Measurements from ENCODE around the gene MINK1.
A peak's percentile ranks its signal among the peaks of the same experiment; 100 is the strongest.
"Not testable (repeated sequence)": the region's sequence is repeated elsewhere in the genome, so short reads cannot be mapped to it uniquely, and the experiment has no call there.

The MINK1 gene

DNA sequence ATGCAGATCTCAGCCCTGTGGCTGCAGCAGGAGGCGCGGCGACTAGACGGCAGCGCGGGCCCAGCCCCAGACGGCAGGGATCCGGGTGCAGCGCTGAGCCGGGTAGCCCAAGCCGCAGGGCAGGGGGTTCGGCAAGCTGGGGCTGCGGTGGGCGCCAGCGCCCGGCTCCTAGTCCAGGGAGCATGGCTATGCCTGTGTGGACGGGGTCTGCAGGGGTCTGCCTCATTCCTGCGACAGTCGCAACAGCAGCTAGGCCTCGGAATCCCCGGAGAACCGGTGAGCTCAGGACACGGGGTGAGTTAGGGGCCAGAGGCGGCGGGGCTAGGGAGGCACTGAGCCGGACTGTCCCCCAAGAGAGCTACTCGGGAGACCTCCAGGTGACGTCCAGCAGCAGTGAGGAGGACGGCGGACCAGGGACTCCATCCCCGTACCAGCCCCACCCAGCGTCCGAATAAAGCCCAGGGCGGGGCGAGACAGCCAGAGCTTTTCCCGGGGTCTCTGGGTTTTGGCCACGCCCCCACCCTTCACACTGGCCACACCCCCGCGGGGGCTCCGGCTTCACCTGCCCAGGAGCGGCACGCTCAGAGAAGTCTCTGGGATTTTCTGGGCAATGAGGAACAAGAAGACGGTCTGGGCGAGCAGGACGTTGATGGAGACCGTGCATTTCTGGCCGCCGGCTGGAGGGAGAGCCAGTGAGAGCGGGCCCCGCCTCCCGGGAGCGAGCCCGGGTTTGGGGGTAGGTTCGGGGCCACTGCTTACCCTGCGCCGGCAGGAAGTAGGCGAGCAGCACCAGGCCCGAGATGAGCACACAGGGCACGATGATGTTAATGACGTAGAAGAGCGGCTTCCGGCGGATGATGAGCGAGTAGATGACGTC lies 67.3 kb downstream of the MINK1 start:
- peak in 4 of 5 experiments; percentile 30 to 86 (median 58) for DNase-seq

DNA sequence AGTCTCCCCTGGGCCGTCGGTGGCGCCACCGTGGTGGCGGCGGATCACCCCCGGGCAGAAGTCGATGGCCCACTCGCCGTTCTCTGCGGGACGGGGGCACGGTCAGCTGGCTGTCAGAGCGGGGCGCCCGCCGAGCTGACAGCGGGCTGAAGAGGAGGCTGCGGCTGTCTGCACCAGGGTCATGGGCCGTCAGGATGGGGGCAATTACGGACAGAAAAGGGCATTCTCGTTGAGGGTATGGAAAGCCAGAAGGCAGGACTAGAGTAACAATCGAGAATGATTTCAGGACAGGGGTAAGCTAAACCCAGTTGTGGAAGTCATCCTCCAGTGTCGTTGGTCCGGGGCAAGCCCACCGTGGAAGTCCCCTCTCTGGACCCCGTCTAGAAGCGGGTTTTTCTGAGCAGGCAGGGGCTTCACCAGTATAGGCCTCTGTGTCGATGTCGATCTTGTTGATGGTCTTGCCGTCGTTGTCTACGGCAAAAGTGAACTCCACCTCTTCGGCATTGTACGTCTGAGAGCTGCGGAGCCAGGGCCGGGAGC lies 68.0 kb downstream of the MINK1 start:
- no peak for DNase-seq

DNA sequence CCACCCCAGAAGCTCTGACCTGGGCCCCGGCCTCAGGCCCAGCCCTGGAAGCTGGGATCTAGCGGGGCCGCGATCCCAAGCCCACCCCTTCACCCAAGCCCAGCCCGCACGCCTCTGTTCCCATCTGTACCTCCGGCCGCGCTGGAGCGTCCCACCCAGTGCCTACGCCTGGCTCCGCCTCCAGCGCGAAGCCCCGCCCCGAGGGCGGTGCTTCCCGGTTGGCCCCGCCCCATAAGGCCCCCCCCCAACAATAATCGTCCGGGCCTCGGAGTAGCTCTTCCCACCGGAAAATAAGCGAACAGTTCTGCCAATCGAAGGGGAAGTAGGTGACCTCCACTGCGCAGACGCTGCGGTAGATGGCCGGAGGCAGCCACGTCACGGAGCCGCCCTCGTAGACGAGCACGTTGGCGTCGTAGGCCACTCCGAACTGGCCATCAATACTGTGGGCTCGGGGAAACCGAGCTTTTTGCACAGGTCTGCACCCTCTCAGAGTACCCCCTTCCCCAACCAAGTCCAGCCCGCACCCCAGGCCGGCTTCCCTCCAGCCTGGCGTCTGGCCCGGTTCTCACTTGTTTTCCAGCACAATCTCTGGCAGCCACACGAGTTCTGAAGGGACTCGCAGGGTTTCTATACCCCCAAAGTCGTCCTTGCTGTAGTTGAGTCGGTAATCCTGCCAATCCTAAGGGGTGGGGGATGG lies 68.7 kb downstream of the MINK1 start:
- no peak for DNase-seq

DNA sequence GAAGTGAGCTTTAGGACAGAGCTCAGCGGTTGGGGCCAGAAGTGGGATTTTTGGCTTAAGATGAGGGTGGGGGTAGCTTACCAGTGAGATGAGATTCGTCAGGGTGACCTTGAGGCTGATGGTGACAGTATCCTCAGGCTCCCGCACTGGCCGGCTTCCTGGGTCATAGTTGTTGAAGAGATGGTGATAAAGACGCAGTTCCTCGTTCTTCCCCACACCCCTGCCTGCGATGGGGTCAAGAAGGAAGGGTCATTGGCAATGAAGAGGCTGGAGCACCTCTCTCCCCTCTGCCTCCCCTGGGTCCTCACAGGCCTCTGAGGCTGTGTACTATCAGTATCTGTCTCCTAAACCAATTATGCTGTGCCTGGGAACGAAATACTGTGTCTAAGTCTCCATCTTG lies 69.4 kb downstream of the MINK1 start:
- no peak for DNase-seq

DNA sequence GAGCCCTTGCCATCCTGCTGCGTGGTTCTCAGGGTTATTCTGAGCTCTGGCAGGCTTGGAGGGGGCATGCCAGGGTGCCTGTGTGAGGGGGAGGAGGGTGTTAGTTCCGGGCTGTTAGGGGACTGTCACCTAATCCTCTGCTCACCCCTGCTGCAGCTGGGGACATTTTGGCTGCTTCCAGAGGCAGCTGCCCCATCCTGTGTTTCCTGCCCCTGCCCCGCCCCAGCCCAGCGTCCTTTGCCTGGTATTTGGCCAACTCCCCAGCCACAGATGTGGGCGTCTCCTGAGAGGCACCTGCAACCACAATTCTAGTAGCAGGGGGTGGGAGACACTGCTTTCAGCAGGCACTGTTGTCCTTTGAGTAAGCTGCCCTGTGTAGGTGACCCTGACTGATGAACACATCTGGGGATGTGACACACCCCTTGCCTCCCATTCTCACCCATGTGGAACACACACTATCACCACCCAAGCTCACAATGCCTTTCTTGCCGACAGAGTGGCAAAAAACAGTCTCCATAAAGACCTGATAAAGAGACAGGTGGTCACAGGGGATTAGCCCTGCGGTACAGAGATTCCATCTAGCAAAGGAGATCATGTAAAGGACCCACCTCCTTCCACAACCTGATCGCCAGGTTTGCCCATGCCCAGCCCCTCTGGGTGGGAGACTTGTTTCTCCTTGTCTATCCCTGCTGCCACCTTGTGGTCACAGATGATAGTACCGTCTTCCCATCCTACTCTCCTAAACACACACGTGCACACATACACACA lies 70.1 kb downstream of the MINK1 start, which contains the start of gene CHRNE:
Gene CHRNE (minus strand): TSS at position 48 of the 768 bp plus-strand sequence. CDS start 35 bp downstream, at position 13.
- DNase-seq, result peak in 4 of 5 experiments; percentile 64 to 80 (median 68)

DNA sequence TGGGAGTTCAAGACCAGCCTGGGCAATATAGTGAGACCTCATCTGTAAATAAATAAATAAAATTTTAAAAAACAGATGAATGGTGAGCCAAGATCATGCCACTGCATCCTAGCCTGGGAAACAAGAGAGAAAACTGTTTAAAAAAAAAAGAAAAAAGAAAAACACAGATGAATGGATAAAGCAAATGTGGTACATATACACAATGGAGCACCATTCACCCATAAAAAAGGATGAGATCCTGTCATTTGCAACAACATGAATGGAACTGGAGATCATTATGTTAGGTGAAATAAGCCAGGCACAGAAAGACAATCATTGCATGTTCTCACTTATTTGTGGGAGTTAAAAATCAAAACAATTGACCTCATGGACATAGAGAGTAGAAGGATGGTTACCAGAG lies 73.5 kb downstream of the MINK1 start:
- DNase-seq, result not testable (repeated sequence)

- DNase-seq, result no peak
These were observed 75.2 kb downstream of the MINK1 start for GRCh38 chr17:4908301-4908700.

DNA sequence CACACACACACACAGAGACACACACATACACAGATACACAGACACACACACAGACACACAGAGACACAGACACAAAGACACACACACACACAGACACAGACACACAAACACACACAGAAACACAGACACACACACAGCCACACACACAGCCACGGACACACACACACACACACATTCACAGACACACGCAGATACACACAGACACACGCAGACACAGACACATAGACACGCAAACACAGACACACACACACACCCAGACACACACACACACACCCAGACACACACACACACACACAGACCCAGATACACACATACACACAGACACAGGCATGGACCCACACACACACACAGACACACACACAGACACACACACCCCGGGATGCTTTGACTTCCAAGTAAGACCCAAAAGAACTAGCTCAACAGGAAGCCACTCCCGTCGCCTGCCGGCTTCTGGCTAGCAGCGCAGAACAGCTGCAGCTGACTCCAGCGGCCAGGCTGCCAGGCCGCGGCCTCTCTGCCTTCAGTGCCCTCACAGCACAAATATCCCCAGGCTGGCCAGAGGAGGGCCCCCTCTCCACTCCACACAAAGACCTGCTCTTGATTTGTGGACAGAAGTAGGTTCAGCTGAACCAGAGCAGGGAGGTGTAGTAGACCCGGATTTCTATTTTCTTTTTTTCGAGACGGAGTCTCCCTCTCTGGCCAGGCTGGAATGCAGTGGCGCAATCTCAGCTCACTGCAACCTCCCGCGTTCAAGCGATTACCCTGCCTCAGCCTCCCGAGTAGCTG lies 75.8 kb downstream of the MINK1 start:
- peak; percentile 29 to 86 (median 54) for DNase-seq

- no peak for DNase-seq
These were observed 80.9 kb downstream of the MINK1 start for GRCh38 chr17:4913994-4914393.

- DNase-seq, result not testable (repeated sequence)
These were observed 81.4 kb downstream of the MINK1 start for GRCh38 chr17:4914551-4914950.

DNA sequence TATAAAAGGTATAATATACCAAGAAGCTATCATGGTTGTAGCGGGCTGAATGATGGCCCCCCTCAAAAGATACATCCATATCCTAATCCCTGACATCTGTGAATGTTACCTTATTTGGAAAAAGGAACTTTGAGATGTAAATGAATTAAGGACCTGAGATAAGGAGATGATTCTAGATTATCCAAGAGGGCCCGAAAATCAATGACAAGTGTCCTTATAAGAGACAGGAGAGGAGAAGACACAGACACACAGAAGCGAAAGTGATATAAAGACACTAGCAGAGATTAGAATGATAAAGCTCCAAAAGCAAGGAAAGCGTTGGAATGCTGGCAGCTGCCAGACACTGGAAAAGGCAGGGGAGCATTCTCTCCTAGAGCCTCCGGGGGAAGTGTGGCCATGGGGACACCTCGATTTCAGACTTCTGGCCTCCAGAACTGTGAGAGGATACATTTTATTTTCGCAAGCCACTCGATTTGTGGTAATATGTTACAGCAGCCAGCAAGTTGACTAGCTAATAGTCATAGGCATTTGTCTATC lies 86.4 kb downstream of the MINK1 start:
- DNase-seq, result no peak

DNA sequence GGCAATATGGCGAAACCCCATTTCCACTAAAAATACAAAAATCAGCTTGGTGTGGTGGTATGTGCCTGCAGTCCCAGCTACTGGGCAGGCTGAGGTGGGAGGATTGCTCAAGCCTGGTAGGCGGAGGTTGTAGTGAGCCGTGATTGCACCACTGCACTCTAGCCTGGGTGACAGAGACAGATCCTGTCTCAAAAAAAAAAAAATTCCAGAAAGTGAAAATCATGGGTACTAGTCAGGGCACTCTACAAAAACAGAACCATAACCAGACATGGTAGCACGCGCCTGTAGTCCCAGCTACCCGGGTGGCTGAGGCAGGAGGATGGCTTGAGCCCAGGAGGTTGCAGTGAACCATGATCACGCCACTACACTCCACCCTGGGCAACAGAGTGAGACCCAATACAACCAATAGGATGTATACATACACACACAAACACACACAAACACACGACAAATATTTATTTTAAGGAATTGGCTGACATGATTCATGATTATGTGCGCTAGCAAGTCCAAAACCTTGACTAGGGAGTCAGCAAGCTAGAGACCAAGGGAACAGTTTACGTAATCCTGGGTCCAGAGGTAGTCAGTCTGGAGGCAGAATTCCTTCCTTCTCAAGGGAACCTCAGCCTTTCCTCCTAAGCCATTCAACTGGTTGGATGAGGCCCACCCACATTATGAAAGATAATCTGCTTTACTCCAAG lies 87.4 kb downstream of the MINK1 start:
- no peak for DNase-seq

DNA sequence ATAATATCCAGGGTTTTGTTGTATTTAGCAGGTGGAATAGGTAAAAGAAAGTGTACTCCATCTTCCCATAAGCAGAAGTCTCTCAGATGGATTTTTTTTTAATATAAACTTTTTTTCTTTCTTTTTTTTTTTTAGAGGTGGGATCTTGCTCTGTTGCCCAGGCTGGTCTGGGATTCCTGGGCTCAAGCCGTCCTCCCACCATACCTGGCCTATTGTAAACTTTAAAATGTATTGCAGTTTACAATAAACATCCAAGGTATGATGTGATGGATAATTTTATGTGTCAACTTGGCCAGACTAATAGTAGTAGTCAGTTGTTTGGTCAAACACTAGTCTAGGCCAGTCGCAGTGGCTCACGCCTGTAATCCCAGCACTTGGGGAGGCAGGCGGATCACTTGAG lies 88.2 kb downstream of the MINK1 start:
- DNase-seq, result no peak

DNA sequence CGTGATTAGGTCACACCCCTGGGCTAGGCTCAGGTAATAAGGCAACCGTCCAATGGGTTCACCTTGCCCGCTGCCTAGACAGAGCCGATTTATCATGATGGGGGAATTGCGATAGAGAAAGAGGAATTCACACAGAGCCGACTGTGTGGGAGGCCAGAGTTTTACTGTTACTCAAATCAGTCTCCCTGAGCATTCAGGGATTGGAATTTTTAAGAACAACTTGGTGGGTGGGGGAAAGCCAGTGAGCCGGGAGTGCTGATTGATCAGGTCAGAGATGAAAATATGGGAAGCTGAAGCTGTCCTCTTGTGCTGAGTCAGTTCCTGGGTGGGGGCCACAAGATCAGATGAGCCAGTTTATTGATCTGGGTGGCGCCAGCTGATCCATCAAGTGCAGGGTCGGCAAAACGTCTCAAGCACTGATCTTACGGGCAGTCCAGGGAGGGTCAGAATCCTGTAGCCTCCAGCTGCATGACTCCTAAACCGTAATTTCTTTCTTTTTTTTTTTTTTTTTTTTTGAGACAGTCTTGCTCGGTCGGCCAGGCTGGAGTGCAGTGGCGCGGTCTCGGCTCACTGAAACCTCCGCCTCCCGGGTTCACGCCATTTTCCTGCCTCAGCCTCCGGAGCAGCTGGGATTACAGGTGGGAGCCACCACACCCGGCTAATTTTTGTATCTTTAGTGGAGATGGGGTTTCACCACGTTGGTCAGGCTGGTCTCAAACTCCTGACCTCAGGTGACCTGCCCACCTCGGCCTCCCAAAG lies 93.6 kb downstream of the MINK1 start:
- not testable (repeated sequence) for DNase-seq

DNA sequence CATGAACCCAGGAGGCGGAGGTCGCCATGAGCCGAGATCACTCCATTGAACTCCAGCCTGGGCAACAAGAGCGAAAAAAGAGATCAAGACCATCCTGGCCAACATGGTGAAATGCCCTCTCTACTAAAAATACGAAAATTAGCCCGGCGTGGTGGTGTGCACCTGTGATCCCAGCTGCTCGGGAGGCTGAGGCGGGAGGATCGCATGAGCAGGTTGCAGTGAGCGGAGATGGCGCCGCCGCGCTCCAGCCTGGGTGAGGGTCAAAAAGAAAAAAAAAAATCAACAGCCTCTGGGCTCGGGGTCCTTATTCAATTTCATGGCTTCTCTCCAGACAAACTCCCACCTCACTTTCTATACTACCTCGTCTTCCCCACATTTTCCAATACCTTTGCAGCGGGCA lies 95.7 kb downstream of the MINK1 start:
- DNase-seq, result no peak

GRCh38 chr17:4931963-4932362 lies 98.8 kb downstream of the MINK1 start, which contains the start of gene GP1BA:
Gene GP1BA, plus strand, starts transcription at chr17:4932277. Its CDS starts 328 bp downstream, at chr17:4932605.
- no peak for DNase-seq

DNA sequence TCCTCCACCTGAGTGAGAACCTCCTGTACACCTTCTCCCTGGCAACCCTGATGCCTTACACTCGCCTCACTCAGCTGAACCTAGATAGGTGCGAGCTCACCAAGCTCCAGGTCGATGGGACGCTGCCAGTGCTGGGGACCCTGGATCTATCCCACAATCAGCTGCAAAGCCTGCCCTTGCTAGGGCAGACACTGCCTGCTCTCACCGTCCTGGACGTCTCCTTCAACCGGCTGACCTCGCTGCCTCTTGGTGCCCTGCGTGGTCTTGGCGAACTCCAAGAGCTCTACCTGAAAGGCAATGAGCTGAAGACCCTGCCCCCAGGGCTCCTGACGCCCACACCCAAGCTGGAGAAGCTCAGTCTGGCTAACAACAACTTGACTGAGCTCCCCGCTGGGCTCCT lies 99.6 kb downstream of the MINK1 start:
- DNase-seq, result no peak

DNA sequence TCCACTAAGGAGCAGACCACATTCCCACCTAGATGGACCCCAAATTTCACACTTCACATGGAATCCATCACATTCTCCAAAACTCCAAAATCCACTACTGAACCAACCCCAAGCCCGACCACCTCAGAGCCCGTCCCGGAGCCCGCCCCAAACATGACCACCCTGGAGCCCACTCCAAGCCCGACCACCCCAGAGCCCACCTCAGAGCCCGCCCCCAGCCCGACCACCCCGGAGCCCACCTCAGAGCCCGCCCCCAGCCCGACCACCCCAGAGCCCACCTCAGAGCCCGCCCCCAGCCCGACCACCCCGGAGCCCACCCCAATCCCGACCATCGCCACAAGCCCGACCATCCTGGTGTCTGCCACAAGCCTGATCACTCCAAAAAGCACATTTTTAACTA lies 100.5 kb downstream of the MINK1 start:
- DNase-seq, result no peak

DNA sequence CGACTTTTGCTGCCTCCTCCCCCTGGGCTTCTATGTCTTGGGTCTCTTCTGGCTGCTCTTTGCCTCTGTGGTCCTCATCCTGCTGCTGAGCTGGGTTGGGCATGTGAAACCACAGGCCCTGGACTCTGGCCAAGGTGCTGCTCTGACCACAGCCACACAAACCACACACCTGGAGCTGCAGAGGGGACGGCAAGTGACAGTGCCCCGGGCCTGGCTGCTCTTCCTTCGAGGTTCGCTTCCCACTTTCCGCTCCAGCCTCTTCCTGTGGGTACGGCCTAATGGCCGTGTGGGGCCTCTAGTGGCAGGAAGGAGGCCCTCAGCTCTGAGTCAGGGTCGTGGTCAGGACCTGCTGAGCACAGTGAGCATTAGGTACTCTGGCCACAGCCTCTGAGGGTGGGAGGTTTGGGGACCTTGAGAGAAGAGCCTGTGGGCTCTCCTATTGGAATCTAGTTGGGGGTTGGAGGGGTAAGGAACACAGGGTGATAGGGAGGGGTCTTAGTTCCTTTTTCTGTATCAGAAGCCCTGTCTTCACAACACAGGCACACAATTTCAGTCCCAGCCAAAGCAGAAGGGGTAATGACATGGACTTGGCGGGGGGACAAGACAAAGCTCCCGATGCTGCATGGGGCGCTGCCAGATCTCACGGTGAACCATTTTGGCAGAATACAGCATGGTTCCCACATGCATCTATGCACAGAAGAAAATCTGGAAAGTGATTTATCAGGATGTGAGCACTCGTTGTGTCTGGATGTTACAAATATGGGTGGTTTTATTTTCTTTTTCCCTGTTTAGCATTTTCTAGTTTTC lies 101.2 kb downstream of the MINK1 start:
- DNase-seq, result peak in 1 of 5 experiments; percentile 20
